ENCODE results near the gene LELP1. TPM values are rescaled to one million over a fixed set of nuclear protein-coding genes. Genes with fewer than 3 reads are reported as not detected.

LELP1 gene
- total and polyA plus RNA-seq, 10 of the 15 experiments (the other 5 are each of a cell fraction or from before 2014, with no cell fraction given) = not detected

DNA sequence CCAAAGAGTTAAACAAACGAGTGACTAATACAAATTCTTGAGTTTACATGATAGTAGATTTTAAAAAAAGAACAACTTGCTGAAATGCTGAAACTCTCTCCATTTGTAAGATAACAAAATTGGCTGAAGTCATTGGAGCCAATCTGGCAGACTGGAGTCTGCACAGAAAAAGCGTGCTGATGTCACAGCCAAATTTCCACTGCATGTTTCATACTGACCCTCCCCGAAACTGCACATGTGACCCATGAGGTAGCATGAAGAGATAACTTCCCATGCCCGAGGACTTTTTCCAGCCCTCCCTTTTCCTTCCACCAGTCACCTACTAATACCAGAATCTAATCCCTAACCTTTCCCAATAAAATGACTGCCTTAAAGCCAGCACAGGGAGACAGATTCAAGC is 1.2 kb upstream of the LELP1 start (continued):
- TF ChIP-seq, protein P1, sequence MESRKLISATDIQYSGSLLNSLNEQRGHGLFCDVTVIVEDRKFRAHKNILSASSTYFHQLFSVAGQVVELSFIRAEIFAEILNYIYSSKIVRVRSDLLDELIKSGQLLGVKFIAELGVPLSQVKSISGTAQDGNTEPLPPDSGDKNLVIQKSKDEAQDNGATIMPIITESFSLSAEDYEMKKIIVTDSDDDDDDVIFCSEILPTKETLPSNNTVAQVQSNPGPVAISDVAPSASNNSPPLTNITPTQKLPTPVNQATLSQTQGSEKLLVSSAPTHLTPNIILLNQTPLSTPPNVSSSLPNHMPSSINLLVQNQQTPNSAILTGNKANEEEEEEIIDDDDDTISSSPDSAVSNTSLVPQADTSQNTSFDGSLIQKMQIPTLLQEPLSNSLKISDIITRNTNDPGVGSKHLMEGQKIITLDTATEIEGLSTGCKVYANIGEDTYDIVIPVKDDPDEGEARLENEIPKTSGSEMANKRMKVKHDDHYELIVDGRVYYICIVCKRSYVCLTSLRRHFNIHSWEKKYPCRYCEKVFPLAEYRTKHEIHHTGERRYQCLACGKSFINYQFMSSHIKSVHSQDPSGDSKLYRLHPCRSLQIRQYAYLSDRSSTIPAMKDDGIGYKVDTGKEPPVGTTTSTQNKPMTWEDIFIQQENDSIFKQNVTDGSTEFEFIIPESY (IDR thresholded peaks at IDR 0.05) = no peak
- TF ChIP-seq POU2F2 (IDR thresholded peaks at IDR 0.05; ENCODE audit: borderline replicate concordance, low read depth, low read length) = no peak
- no peak for TF ChIP-seq SIX5 (IDR thresholded peaks at IDR 0.05; ENCODE audit: low read depth, low read length, severe bottlenecking)

DNA sequence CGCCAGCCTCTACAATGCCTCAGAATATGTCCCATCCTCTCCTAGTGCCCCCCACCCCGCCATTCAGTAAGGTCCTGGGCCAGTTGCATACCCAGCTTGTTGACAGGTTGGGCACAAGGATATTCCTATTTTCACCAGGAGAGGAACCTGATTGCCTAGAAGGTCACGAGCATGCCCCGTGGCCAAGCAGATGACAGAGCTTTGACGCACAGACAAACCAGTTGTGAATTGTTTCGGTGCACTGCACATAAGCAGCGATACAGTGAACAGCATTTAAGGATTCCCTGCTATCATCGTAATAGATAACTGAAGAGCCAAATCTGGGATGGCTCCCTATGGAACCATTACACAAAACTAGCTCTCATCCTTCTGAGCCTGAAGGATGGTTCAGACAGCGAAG is 3.4 kb downstream of the LELP1 start:
- POLR2A ChIA-PET = no interaction called here
- WGBS (ENCODE audit: insufficient coverage, insufficient replicate concordance, low lambda C conversion rate, missing lambda C conversion rate) = 14% methylated on average over 9 of the region's 9 CpGs

More for the DNA sequence above, 3.4 kb downstream of the LELP1 start:
- Histone ChIP-seq H3K27ac (ENCODE audit: control insufficient read depth, insufficient read depth) (no peak overlapping the region), H3K4me3 (no peak overlapping the region), H3K27me3 (replicated peaks in 1 of 2; ENCODE audit: control insufficient read depth in 2 of 2, insufficient read depth in 2 of 2, low read length in 1 of 2) (peaks cover 0 to 2% of the 10 kb centered on the region in 2 experiments; a peak in 2 of 4 replicates), H3K4me1 (ENCODE audit: control insufficient read depth, insufficient read depth, low read length) (no peaks in the 10 kb centered on the region), H3K9me3 (replicated peaks; ENCODE audit: control insufficient read depth, insufficient read depth, low read length) (no peaks in the 10 kb centered on the region), H2AFZ (ENCODE audit: control insufficient read depth, low read depth, low read length) (no peak overlapping the region), H4K20me1 (ENCODE audit: control insufficient read depth, insufficient read depth) (no peaks in the 10 kb centered on the region), H3K36me3 (ENCODE audit: control insufficient read depth in 2 of 2, insufficient read depth in 2 of 2, low read length in 1 of 2) (no peaks in the 10 kb centered on the region), H3K79me2 (ENCODE audit: control insufficient read depth, insufficient read depth, low read length) (no peaks in the 10 kb centered on the region), H3K4me2 (ENCODE audit: control insufficient read depth, insufficient read depth) (no peak overlapping the region), H3K9ac (ENCODE audit: control insufficient read depth, insufficient read depth, low read length) (no peak overlapping the region)
- SMC1A ChIA-PET (ENCODE audit: uncharacterized antibody, unreplicated experiment) = interaction anchor here (1.0 kb wide), 1 partner anchor 17 kb away, joined by 3 read pairs; no protein-coding TSS in a partner anchor
- in situ Hi-C loops (cut with MboI) (no loop called here), intact Hi-C loops (cut with micrococcal nuclease; ENCODE audit: unreplicated experiment) (no loop called here)
- TF ChIP-seq HDAC6 (IDR thresholded peaks at IDR 0.05; ENCODE audit: unreplicated experiment) (no peak), IKZF2 (IDR thresholded peaks at IDR 0.05) (no peak), SP1 (IDR thresholded peaks at IDR 0.05; ENCODE audit: low read depth, low read length) (no peak), BMI1 (IDR thresholded peaks at IDR 0.05; ENCODE audit: borderline replicate concordance) (no peak), CHD4 (IDR thresholded peaks at IDR 0.05) (no peak), PAX8 (IDR thresholded peaks at IDR 0.05) (no peak), JUNB (IDR thresholded peaks at IDR 0.05) (no peak)
- FAIRE-seq (no peak), ATAC-seq (no peak), DNase-seq (ENCODE audit: low read depth, low spot score) (no peak)
- RAD21 ChIA-PET (ENCODE audit: unreplicated experiment) = no interaction called here
- no TSS peak for BruUV-seq (replicated peaks)
- CTCF ChIA-PET = no interaction called here

Measured in GM12878 (cell line).